ENCODE results near the gene CDKN1A. TPM values are rescaled to one million over a fixed set of nuclear protein-coding genes. Genes with fewer than 3 reads are reported as not detected.

The CDKN1A gene
- total and polyA plus RNA-seq, 10 of the 15 experiments (the other 5 are each of a cell fraction or from before 2014, with no cell fraction given), result 25.2 to 637 (median 216) TPM

DNA sequence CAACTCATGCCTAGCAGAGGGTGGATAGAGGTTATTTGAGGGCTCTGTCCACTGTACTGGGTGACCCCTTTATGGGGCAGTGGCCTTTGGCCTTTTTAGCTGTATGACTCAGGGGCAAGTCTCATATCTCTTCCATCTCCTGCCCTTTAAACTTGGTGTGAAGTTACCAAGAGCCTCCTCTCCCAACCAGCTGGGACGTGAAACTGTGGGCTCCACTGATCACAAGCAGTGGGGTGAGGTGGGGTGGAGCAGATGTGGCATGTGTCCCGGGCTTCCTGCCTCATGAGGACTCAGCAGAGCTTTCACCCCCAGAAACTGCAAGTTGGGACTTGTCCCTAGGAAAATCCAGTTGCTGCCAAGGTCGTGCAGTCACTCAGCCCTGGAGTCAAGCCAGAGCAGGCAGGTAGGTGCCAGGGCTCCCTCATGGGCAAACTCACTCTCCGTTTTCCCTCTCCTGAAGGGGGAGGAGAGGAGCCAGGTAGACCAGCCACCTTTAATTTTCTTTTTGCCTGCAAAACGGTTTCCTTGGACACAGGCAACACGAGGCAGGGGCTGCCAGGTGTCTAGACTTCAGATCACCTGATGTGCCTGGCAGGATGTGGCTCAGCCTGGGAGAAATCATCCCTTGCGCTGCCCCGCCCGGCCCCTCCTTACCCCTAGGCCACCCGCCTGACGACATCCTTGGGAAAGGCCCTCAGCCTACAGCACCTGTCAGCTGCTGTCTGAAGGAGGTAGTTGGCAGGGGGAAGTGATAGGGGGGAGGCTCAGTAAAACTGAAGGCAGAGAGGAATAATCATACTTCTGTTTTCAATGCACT lies 4.0 kb downstream of the CDKN1A start (continued):
- TF ChIP-seq, protein P1, sequence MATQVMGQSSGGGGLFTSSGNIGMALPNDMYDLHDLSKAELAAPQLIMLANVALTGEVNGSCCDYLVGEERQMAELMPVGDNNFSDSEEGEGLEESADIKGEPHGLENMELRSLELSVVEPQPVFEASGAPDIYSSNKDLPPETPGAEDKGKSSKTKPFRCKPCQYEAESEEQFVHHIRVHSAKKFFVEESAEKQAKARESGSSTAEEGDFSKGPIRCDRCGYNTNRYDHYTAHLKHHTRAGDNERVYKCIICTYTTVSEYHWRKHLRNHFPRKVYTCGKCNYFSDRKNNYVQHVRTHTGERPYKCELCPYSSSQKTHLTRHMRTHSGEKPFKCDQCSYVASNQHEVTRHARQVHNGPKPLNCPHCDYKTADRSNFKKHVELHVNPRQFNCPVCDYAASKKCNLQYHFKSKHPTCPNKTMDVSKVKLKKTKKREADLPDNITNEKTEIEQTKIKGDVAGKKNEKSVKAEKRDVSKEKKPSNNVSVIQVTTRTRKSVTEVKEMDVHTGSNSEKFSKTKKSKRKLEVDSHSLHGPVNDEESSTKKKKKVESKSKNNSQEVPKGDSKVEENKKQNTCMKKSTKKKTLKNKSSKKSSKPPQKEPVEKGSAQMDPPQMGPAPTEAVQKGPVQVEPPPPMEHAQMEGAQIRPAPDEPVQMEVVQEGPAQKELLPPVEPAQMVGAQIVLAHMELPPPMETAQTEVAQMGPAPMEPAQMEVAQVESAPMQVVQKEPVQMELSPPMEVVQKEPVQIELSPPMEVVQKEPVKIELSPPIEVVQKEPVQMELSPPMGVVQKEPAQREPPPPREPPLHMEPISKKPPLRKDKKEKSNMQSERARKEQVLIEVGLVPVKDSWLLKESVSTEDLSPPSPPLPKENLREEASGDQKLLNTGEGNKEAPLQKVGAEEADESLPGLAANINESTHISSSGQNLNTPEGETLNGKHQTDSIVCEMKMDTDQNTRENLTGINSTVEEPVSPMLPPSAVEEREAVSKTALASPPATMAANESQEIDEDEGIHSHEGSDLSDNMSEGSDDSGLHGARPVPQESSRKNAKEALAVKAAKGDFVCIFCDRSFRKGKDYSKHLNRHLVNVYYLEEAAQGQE (IDR thresholded peaks at IDR 0.05; ENCODE audit: low read depth, low read length), result no peak
- TF ChIP-seq STAT3 (IDR thresholded peaks at IDR 0.05; ENCODE audit: low read depth, low read length) (no peak), YY1 (IDR thresholded peaks at IDR 0.05; ENCODE audit: low read depth, low read length) (no peak), ESRRA (IDR thresholded peaks at IDR 0.05; ENCODE audit: low read length) (no peak), PAX5 (IDR thresholded peaks at IDR 0.05; ENCODE audit: borderline replicate concordance, low read depth, low read length) (peak; percentile 19; the same call in 1 of the 2 replicates), ZZZ3 (IDR thresholded peaks at IDR 0.05; ENCODE audit: control insufficient read depth, insufficient read length, low read depth) (no peak), POLR2AphosphoS5 (IDR thresholded peaks at IDR 0.05; ENCODE audit: low read length) (peak; percentile 33; the same call in 1 of the 2 replicates), DPF2 (IDR thresholded peaks at IDR 0.05) (peak; percentile 17; the same call in 1 of the 2 replicates), NBN (IDR thresholded peaks at IDR 0.05) (peak; percentile 53; the same call in 1 of the 2 replicates), JUNB (IDR thresholded peaks at IDR 0.05) (peak; percentile 62; the same call in 1 of the 2 replicates)
- TF ChIP-seq, protein P2, sequence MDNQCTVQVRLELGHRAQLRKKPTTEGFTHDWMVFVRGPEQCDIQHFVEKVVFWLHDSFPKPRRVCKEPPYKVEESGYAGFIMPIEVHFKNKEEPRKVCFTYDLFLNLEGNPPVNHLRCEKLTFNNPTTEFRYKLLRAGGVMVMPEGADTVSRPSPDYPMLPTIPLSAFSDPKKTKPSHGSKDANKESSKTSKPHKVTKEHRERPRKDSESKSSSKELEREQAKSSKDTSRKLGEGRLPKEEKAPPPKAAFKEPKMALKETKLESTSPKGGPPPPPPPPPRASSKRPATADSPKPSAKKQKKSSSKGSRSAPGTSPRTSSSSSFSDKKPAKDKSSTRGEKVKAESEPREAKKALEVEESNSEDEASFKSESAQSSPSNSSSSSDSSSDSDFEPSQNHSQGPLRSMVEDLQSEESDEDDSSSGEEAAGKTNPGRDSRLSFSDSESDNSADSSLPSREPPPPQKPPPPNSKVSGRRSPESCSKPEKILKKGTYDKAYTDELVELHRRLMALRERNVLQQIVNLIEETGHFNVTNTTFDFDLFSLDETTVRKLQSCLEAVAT (IDR thresholded peaks at IDR 0.05), result 0 out of 2 replicates have a peak, but pooled peaks have one; percentile 53
- TF ChIP-seq, protein P3, sequence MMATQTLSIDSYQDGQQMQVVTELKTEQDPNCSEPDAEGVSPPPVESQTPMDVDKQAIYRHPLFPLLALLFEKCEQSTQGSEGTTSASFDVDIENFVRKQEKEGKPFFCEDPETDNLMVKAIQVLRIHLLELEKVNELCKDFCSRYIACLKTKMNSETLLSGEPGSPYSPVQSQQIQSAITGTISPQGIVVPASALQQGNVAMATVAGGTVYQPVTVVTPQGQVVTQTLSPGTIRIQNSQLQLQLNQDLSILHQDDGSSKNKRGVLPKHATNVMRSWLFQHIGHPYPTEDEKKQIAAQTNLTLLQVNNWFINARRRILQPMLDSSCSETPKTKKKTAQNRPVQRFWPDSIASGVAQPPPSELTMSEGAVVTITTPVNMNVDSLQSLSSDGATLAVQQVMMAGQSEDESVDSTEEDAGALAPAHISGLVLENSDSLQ (IDR thresholded peaks at IDR 0.05), result peak; percentile 72
- TF ChIP-seq, protein P4, sequence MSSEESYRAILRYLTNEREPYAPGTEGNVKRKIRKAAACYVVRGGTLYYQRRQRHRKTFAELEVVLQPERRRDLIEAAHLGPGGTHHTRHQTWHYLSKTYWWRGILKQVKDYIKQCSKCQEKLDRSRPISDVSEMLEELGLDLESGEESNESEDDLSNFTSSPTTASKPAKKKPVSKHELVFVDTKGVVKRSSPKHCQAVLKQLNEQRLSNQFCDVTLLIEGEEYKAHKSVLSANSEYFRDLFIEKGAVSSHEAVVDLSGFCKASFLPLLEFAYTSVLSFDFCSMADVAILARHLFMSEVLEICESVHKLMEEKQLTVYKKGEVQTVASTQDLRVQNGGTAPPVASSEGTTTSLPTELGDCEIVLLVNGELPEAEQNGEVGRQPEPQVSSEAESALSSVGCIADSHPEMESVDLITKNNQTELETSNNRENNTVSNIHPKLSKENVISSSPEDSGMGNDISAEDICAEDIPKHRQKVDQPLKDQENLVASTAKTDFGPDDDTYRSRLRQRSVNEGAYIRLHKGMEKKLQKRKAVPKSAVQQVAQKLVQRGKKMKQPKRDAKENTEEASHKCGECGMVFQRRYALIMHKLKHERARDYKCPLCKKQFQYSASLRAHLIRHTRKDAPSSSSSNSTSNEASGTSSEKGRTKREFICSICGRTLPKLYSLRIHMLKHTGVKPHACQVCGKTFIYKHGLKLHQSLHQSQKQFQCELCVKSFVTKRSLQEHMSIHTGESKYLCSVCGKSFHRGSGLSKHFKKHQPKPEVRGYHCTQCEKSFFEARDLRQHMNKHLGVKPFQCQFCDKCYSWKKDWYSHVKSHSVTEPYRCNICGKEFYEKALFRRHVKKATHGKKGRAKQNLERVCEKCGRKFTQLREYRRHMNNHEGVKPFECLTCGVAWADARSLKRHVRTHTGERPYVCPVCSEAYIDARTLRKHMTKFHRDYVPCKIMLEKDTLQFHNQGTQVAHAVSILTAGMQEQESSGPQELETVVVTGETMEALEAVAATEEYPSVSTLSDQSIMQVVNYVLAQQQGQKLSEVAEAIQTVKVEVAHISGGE (CRISPR knock-in tag; IDR thresholded peaks at IDR 0.05), result no peak
- TF ChIP-seq, protein P5, sequence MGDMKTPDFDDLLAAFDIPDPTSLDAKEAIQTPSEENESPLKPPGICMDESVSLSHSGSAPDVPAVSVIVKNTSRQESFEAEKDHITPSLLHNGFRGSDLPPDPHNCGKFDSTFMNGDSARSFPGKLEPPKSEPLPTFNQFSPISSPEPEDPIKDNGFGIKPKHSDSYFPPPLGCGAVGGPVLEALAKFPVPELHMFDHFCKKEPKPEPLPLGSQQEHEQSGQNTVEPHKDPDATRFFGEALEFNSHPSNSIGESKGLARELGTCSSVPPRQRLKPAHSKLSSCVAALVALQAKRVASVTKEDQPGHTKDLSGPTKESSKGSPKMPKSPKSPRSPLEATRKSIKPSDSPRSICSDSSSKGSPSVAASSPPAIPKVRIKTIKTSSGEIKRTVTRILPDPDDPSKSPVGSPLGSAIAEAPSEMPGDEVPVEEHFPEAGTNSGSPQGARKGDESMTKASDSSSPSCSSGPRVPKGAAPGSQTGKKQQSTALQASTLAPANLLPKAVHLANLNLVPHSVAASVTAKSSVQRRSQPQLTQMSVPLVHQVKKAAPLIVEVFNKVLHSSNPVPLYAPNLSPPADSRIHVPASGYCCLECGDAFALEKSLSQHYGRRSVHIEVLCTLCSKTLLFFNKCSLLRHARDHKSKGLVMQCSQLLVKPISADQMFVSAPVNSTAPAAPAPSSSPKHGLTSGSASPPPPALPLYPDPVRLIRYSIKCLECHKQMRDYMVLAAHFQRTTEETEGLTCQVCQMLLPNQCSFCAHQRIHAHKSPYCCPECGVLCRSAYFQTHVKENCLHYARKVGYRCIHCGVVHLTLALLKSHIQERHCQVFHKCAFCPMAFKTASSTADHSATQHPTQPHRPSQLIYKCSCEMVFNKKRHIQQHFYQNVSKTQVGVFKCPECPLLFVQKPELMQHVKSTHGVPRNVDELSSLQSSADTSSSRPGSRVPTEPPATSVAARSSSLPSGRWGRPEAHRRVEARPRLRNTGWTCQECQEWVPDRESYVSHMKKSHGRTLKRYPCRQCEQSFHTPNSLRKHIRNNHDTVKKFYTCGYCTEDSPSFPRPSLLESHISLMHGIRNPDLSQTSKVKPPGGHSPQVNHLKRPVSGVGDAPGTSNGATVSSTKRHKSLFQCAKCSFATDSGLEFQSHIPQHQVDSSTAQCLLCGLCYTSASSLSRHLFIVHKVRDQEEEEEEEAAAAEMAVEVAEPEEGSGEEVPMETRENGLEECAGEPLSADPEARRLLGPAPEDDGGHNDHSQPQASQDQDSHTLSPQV (IDR thresholded peaks at IDR 0.05), result no peak
